Coronary artery (tissue), 2 donors: ENCODE results near the gene DOCK10.

Experiments used
- DNase-seq: peaks from one replicate; pipeline ENCODE4 v3.0.0-alpha.2; 2017; ENCODE audit warnings: low spot score
- H3K27ac ChIP-seq, 2 donors: fragments of 200-600 bp; sonication (generic); one replicate each; pipeline ENCODE4 v1.5.1; 2016 to 2019
- H3K4me3 ChIP-seq: fragments of 200-600 bp; sonication (generic); 2 replicates; pipeline ENCODE4 v1.5.1; 2016; ENCODE audit warnings: mild to moderate bottlenecking, moderate library complexity
- CTCF ChIP-seq: fragments of 200-600 bp; sonication (generic); IDR thresholded peaks from one replicate; pipeline ENCODE4 v1.5.1; 2019; ENCODE audit warnings: antibody characterized with exemption

Gene DOCK10

GRCh38 chr2:224851811-224852210, 190.5 kb downstream of the DOCK10 start:
- no peak for TF ChIP-seq CTCF
- no peak overlapping the region for H3K4me3 ChIP-seq
- H3K27ac ChIP-seq = no peak overlapping the region
- no peak for DNase-seq

- no peak for DNase-seq
- Histone ChIP-seq H3K4me3 (no peak overlapping the region), H3K27ac (no peak overlapping the region)
- no peak for TF ChIP-seq CTCF
Measured at GRCh38 chr2:224850081-224850480, 192.2 kb downstream of the DOCK10 start.

GRCh38 chr2:224849264-224849663, 193.0 kb downstream of the DOCK10 start:
- H3K27ac ChIP-seq = no peak overlapping the region
- H3K4me3 ChIP-seq = no peak overlapping the region
- no peak for DNase-seq
- no peak for TF ChIP-seq CTCF

- Histone ChIP-seq H3K4me3 (no peak overlapping the region), H3K27ac (no peak overlapping the region)
- TF ChIP-seq CTCF = no peak
- DNase-seq = no peak
Measured at GRCh38 chr2:224847961-224848850, 194.1 kb downstream of the DOCK10 start.

GRCh38 chr2:224847381-224847780, 194.9 kb downstream of the DOCK10 start:
- no peak for TF ChIP-seq CTCF
- no peak overlapping the region for H3K27ac ChIP-seq
- H3K4me3 ChIP-seq = no peak overlapping the region

GRCh38 chr2:224846686-224847085, 195.6 kb downstream of the DOCK10 start:
- no peak for DNase-seq
- H3K27ac ChIP-seq = no peak overlapping the region
- no peak overlapping the region for H3K4me3 ChIP-seq
- no peak for TF ChIP-seq CTCF

More at GRCh38 chr2:224847381-224847780, 194.9 kb downstream of the DOCK10 start:
- no peak for DNase-seq

GRCh38 chr2:224846161-224846560, 196.1 kb downstream of the DOCK10 start:
- no peak overlapping the region for H3K27ac ChIP-seq
- DNase-seq = no peak
- TF ChIP-seq CTCF = no peak
- no peak overlapping the region for H3K4me3 ChIP-seq
